Amniotic stem cell (primary cell): ENCODE measurements around the gene ALDH1L1.

Source experiments
- DNase-seq: peaks from one replicate; lab custom pipeline; 2025; lab: John Stamatoyannopoulos, UW

The ALDH1L1 gene

DNA sequence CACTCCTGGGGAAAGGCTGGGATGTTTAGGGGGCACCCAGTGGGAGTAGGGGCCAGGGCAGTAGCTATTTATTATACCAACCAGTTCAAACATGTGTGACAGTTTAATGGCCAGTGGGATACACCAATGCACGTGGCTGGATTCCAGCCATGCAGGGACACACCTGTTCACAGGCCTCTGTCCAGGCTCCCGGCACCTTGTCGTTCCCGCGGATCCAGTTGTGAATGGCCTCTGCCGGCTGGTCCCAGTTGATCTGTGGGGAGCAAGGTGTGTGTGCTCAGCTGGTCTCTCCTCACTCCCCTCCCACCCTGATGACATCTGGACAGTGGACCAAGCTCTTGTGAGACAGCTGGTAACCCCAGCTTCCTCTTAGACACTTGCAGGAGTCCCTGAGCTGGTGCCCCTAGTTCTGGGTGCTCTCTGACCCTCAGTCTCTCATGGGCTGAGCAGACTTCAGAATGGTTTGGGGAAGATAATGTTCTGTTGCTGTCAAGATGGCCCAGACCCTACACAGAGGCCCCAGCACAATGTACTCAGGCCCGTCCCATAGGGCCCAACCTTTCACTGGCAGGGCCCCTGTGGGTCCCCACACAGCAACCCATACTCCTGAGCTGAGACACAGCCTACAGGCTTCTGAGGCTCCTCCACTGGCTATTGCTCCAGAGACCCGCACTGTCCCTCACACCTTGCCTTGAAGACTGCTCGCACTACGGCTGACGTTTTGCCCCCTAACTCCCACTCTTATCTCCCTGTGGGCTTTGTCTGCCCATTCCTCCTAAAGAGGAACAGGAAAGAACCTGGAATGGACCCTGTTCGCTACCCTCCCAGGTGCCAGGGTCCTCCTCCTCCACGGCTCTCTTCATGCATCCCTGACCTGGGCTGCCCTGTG lies 25.8 kb downstream of the ALDH1L1 start:
- no peak for DNase-seq

DNA sequence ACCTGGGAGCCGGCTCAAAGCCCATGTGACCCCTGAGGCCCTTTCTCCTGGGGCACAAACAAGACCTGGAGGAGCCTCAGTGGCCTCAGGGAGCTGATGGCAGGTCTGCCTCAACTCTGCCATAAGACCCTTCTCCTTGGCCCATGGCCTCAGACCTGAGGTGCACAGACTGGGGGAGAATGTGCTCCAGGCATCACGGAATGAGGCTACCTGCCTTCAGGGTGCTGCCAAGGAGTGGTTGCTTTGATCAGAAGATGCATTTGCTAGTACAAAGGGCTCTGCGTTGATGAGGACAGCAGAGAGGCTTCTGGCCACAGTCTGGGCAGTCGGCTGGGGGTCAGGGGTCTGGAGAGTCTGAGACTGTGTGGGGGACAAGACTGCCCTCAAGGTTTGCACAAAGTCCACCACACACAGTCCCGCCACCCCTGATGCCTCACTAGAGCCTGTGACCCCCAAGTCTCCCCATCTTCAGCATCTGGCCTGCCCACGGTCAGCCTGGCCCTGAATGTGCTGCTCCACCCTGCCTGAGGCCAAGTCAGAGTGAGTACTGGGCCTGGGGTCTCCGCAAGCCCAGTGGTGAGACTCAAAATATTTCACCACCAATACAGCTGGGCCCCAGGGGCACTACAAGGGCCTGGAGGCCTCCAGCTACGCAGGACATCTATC lies 26.6 kb downstream of the ALDH1L1 start:
- DNase-seq, result no peak

DNA sequence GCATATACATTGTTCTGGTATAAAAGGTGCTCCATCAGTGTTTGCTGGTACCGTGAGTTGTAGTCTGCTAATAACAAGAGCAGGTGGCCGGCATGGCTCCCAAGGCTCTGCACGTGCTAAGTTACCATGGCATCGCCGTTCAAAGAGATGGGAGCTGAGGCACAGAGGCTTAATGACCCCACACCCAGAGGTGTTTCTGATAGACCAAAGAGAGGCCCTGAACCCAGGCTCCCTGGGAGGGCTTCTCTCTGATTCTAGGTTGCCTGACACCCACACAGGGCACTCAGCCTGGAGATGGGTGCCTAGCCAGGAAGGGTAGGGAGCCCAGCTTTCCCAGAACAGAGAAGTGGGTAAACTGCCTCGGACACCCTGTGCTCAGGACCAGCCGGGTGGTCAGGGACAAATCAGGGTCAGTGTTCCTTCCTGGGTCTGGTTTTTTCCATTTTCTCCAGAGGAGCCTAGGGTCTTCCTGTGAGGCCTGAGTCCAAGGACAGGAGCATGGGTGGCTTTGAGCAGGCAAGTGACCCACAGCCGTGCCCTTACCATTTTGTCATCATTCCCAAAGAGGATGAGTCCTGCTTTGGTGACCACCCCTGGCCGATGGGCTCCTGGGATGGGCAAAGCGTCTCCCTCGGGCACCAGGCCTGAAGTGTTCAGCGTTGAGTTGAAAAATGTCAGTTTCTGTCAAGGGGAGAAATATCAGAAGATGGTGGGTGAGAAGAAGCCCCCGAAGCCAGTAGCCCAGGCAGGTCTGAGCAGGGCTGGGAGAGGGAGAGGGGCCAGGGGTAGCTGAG lies 27.3 kb downstream of the ALDH1L1 start:
- no peak for DNase-seq

DNA sequence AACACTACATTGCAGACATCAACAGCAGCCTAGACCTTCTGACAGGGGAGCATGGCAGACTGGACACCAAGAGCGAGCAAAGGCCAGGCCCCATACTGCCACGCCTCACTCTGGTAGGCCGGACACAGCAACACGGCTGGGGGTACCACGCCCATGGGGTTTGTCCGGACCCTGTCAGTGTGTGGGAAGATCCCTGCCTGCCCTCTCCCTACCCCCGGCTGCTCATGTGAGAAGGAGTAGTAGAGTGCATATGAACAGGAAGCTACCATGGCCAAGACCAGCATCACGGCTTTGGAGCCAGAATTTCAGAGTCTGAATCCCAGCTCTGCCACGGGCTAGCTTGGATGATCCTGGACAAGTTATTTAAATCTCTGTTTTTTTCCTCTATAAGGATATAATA lies 27.9 kb downstream of the ALDH1L1 start:
- no peak for DNase-seq

DNA sequence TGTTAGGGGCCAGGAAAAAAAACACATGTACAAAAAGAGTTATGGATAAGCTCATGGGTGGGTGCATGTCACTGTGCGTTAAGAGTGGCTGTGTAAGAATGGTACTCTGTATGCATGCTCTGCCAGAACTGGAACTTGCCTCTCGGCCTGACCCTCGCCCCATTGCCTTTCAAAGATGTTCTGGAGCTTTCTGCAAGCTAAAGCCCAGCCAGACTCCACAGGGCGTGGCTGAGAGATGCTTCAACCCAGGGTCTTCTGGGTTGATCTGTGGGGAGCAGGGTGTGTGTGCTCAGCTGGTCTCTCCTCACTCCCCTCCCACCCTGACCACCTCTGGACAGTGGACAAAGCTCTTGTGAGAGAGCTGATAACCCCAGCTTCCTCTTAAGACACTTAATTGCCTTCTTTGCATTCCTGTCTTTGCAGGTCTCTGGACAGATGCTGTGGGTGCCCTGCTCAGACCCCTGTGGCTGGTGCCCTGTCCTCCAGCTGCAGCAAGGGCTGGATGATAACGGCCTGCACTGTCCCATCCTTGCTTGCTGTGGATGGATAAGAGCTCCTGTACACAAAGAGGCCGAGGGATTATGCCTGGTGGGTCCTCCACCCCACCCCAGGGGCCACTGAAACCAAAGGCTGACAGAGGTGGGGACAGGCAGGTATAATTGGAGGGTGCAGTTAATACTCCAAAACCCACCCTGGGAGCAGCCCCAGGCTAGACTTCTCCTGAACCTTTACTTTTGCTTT lies 28.7 kb downstream of the ALDH1L1 start:
- DNase-seq, result no peak

DNA sequence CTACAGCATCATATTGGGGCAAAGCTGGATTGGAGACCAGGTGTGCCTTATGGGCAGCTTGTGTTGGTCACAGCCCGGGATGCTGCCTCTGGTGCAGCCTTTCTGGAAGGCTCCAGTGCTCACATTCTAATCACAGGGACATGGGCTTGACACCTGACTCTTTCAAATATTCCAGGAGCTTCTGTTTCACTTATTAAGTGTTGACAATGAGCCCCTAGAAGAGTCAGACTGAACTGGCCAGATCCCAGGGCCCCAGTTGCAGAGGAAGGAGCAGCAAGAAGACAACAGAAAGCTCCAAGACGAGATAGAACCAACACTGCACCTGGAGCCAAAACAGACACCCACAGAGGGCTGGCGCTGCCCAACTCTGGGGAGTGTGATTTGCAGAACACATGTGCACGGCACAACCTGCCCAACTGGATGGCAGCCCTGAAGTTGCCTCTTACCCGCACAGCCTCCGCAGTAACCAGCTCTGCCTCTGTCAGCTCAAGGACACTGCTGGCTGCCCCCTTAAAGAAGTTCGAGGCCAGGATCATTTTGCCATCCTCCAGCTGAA lies 30.3 kb downstream of the ALDH1L1 start:
- no peak for DNase-seq

DNA sequence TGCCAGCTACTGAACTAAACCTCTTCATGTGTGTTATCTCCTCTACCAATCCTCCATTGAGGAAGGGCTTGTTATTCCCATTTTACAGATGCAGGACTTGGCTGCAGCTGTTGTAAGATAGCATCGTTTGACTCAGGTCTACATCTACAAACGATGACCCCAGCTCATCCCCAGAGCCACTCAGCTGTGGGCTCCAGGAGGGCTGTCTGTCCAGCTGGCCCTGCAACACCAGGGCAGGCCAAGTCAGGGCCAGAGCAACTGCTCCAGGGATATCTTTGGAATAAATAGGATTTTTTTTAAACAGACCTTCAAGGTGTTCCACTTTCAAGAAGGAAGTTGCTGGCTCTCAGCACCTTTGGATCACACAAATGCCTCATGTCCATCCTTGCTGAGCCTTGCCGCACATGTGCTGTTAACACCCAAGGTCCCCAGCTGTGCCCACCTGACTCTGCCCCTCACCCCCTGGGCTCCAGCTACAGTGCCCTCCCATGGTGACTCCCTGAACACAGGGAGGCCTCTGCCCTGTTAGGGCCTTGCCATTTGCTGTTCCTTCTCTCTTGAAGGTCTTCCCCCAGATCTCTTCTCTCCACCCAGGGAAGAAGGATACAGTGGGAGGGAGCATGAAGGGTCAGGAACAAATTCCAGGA lies 31.0 kb downstream of the ALDH1L1 start:
- DNase-seq, result no peak

DNA sequence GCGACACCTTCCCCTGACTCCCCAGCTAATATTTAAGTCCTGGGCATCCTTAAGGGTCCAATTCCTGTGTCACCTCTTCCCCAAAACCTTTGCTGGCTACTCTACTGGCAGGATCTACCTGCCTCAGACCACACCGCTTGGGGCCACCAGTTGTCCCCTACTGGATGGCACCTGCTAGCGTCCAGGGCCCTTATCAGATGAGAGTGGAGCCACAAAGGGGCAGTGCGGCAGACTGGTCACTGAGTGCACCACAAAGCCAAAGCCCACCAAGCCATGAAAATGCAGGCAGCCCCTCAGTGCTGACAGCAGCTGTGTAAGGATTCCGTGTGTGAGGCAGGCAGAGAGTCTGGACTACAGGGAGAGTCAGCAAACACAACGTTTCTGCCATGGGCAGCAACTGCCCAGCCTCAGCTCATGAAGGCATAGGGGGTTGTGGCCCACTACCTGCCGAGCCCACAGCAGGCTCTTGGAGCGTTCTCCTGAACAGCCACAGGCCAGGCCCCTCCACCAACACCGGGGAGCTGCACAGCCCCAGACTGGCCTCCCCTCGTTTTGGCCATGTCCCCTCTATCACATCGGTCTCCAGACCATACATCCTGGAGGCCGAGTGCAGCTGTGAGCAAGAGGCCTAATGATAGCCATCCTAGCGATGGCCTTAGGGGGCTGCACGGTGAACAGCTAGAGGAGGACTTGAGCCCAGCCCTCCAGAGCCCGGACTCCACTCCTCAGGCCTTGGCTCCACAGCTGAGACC lies 32.3 kb downstream of the ALDH1L1 start:
- DNase-seq, result no peak

DNA sequence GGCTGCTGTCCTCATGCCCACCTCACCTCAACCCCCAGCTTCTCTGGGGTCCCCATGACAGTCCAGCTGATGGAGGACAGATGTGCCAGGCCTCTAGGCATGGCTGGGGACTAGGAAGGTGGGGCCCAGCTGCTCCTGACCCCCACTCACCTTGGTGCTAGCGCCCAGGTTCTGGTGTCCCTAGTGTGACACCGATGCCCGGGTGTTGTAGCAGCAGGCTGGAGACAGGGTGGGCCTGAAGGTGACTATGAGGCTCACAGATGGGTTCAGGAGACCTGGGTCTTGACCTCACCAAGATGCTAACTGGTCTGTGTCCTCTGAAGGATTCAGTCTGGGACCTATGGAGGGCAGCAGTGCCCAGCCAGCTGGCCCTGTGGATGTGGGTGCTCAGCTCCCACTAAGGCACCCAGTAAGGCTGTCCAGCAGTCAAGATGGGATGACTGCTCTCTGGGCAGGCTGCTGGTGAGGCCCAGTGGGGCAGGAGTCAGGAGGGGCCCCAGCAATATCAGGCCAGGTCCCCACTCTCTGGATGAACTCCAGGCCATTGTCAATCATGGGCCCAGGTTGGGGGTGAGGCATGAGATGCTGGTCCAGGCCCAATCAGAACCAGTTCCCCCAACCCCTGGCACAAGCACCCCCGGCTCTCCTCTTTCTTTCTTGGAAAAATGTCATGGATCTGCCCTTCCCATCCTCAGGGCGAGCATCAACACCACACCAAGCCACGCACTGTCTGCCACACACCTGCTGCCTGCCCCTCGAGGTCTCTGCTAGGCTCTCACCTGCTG lies 33.0 kb downstream of the ALDH1L1 start:
- DNase-seq, result no peak

DNA sequence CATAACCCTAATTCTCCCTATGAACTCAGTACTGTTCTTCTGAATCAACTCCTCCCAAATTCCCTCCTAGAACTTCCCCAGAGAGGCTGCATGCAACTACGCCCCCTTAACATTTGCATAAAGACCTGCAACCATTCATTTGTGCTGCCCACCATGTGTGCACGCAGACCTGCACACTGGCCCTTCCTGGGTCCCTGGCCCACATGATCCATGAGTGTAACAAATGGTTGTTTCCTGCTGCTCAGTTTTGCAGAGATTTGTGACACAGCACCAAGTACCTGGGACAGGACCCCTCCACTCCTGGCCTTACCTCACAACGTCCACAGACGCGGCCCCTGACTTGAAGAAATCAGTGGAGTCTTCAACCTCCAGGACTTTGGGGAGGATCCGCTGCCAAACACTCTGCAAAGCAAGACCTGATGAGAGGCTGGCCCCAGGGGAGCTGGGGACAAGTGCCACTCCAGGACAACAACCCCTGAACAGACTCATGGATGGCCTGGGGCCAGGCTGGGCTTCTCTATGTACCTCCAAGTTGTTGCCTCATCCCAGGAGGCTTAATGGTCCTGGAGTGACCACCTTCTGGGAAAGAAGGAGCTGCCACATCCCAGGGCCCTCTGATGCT lies 33.8 kb downstream of the ALDH1L1 start:
- DNase-seq, result no peak

DNA sequence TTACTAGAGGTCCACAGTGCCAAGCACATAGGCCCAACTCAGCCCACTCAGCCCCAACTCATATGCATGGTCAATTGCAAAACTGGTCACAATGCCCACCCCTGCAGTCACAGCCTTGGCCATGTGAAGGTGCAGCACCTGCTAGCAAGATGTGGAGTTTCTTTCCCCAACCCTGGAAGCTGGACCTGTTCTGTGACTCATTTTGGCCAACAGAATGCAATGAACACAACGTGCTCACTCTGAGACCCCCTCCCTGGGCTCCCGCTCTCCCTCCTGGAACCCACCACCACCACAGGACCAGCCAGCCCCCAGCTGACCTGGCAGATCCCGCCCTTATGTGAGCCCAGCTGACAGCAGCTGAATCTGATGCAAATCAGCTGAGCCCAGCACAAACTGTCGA lies 34.4 kb downstream of the ALDH1L1 start:
- DNase-seq, result no peak

DNA sequence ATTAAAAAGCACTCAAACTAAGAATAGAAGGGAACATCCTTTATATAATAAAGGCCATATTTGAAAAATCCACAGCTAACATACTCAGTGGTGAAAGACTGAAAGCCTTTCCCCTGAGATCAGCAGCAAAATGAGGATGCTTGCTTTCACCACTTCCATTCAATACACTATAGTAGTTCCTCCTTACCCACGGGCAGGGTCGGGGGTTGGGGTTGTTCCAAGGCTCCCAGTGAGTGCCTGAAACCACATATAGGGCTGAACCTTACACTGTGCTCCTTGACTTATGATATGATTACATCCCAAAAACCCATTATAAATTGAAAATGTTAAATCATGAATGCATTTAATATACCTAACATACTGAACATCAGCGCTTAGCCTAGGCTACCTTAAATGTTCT lies 37.7 kb downstream of the ALDH1L1 start:
- no peak for DNase-seq

DNA sequence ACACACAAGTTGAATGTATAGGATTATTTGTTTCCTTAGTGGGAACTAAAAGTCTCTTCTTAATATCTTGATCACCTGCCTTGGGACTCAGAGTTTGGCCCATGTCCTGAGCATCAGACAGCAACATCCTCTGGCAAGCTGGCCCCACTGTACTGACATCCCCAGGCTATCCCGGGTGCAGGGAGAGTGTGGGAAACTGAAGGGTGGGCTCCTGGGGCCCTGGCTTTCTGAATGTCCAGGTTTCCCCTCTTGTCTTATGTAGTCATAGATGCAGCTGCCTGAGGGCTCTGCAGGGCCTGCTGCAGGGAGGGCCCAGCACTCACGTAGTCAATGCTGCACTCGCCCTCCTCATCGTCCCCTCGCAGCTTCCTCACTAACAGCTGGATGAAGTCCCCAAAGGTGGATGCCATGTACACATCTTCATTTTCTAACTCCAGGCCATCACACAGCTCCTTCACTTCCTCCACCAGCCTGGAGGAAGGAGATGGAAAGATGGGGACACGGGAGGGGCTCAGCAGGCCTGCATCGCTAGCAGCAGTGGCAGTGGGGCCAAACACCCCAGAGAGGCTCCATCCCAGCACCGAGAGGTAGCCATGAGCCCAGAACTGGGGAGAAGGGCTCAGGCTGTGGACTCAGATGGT lies 42.8 kb downstream of the ALDH1L1 start:
- no peak for DNase-seq

DNA sequence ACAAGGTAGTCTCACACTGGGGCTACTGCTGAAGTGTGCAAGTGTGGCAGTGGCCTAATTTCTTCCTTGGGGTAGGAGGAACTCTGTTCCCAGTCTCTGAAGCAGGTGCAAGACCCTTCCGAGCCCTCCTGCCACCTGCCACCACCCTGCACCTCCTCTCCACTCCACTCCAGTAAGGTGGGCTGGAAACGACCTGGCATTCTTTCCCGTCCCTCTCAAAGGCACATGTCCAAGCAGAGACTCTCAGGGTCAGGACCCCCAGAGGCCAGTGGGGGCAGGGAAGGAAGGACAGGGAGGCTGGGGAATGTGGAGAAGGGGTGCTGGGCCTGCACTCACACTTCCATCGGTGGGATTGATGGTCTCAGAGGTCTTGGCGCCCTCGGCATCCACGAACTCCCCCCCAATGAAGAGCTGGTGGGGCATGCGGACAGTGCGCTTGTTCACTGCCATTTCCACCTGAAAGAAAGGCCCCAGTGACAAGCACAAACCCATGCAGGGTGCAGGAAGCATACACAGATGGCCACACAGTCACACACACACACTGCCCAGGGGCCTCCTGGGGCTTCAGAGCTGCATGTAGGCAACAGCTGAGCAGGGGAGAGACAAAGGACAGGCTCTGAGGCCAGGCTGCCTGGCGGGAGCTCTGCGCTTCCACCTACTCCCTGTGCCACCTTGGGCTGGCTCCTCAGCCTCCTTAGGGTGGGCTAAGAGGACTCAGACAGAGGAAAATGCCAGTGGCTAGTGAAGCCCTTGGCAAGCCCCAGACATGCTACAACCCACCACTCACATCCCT lies 43.8 kb downstream of the ALDH1L1 start:
- DNase-seq, result no peak

DNA sequence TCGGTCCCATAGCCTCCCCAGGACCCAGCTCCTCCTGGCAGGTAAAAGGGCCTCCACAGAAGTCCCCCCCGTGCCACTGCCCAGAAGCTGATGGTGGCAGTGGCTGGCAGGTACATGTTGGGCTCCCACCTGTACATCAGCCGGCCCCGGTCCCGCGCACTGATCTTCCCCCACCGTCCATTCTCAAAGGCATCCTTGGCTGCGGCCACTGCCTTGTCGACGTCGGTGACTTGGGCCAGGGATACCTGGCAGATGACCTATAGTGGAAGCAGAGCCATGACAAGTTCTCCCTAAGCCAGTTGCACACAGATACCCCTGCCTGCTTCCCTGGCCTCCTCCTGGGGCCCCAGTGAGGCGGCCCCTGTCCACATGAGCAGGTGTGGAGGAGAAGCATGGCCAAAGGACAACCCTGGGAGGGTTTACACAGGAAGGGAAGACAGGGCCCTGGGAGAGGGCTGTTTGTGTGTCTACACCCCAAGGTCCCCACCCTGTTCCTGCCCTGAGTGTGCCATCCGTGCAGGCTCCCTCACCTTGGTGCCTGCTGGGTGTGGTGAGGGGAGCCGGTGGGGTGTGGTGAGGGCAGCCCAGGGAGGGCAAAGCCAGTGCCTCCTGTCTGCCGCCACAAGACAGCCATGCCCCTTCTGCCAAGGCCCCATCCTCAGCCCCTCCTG lies 44.8 kb downstream of the ALDH1L1 start:
- no peak for DNase-seq

DNA sequence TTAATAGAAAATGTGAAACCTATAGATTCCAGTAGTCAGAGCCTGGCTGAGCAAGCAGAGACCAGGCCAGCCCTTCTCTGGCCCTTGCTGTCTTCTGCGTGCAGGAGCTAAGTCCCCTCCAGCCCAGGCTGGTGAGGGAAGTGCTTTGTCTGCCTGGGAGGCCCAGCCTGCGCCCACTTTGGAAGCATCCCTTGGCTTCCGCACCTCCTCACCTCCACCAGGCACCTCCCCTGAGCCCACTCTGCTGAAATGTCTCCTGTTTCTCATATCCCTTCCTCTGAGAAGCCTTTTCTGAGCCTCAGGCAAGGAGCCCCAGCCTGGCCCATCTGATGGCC lies 45.3 kb downstream of the ALDH1L1 start:
- DNase-seq, result no peak

DNA sequence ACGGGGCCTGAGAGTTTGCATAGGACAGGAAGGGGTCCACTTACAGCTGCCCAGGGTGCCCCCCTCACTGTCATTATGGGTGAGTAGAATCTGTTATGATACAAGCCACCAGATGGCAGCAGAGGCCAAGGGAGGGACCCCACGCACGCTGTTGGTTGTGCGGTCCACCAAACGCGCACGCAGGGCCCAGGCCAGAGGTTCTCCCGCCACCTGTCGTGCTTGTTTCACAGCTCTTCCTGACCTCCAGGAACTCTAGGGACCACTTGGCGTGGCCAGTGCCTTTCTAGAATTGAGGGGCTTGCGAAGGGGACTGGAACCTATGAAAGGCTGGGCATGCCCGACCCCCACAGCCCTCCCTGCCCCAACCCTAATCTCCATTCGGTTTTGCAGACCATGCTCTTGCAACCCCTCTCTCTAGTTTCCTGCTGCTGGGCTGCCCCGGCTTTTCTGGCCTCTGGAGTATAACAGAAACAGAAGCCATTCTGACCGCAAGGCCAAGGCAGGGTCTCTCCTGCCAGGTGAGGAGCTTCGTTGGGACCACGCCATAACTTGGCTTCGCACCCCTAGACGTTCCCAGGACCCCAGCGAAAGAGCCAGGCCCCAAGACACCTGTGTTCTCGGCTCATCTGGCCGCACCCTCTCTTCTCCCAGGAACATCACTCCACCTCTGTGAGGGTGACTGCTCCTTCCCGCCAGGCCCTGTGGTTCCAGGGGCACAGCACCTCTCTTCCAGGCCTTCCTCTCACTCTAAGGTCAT lies 46.0 kb downstream of the ALDH1L1 start:
- no peak for DNase-seq
